ENCODE data around the gene LY6G6C. TPM values are rescaled to one million over a fixed set of nuclear protein-coding genes. Genes with fewer than 3 reads are reported as not detected.

LY6G6C gene
- total RNA-seq, 1 experiment from 2014 or later = not detected

GRCh38 chr6:31693535-31693934, 28.0 kb downstream of the LY6G6C start:
- no peak overlapping the region for H2BK20ac ChIP-seq (ENCODE audit: low read depth, low read length, poor library complexity, severe bottlenecking)
- no peaks in the 10 kb centered on the region for H3K23me2 ChIP-seq (ENCODE audit: insufficient read length, low read depth, low read length, poor library complexity, severe bottlenecking)
- no peak overlapping the region for H3K4me2 ChIP-seq (ENCODE audit: insufficient read depth, insufficient read length, low read length)
- H2BK5ac ChIP-seq (ENCODE audit: insufficient read length, low read length) = no peak overlapping the region
- Mint-ChIP-seq H3K4me3 (no peak overlapping the region), H3K36me3 (ENCODE audit: insufficient read depth in 1 of 3, low read depth in 3 of 3) (peaks cover 9 to 55% (median 37%) of the 10 kb centered on the region in 3 experiments; a peak in 6 of 7 replicates), H3K27me3 (ENCODE audit: low read depth) (no peaks in the 10 kb centered on the region), H3K4me1 (peaks cover 0 to 1% of the 10 kb centered on the region in 2 experiments; a peak in 1 of 4 replicates), H3K9me3 (no peaks in the 10 kb centered on the region), H3K27ac (no peak overlapping the region)
- H3K18ac ChIP-seq (ENCODE audit: insufficient read length, low read depth, low read length) = no peak overlapping the region
- H4K8ac ChIP-seq (replicated peaks; ENCODE audit: insufficient read length, low read depth, low read length) = no peak overlapping the region
- H3K4ac ChIP-seq (ENCODE audit: low read depth, low read length) = no peak overlapping the region
- no peak overlapping the region for H2AFZ ChIP-seq (ENCODE audit: low read length)
- H3T11ph ChIP-seq (ENCODE audit: low read length) = no peak overlapping the region
- no peak overlapping the region for H2BK15ac ChIP-seq (ENCODE audit: low read depth, low read length)
- no peaks in the 10 kb centered on the region for H3K4me1 ChIP-seq (ENCODE audit: insufficient read depth, low read length)
- H3K27ac ChIP-seq (ENCODE audit: insufficient read length, low read depth, low read length) = no peak overlapping the region
- no peak for DNase-seq
- H3K27me3 ChIP-seq (ENCODE audit: insufficient read depth, low read length) = no peaks in the 10 kb centered on the region
- H3K56ac ChIP-seq (ENCODE audit: insufficient read length, low read depth, low read length) = no peak overlapping the region
- no peak overlapping the region for H2BK12ac ChIP-seq (ENCODE audit: insufficient read length, low read depth, low read length)
- H3K9ac ChIP-seq (ENCODE audit: extremely low read depth, insufficient read length, low read length) = no peak overlapping the region
- TF ChIP-seq CTCF (conservative IDR thresholded peaks at IDR 0.05) = no peak
- no peak overlapping the region for H4K91ac ChIP-seq (ENCODE audit: insufficient read length, low read depth, low read length)
- no peak overlapping the region for H2BK120ac ChIP-seq (ENCODE audit: low read depth, low read length, poor library complexity, severe bottlenecking)
- H2AK5ac ChIP-seq (ENCODE audit: insufficient read length, low read length) = no peak overlapping the region
- H3K79me1 ChIP-seq (ENCODE audit: insufficient read depth, low read depth, low read length, poor library complexity, severe bottlenecking) = no peaks in the 10 kb centered on the region
- H3K9me3 ChIP-seq (ENCODE audit: control insufficient read depth, low read depth, low read length) = no peaks in the 10 kb centered on the region
- H4K5ac ChIP-seq (ENCODE audit: insufficient read length, low read depth, low read length) = no peak overlapping the region
- H4K20me1 ChIP-seq (ENCODE audit: control insufficient read depth, insufficient read depth, insufficient read length) = no peaks in the 10 kb centered on the region
- no peak overlapping the region for H3K14ac ChIP-seq (ENCODE audit: insufficient read depth, low read length)
- H3K79me2 ChIP-seq (ENCODE audit: insufficient read depth, low read length) = no peaks in the 10 kb centered on the region
- no peak overlapping the region for H3K23ac ChIP-seq (ENCODE audit: insufficient read length, low read depth, low read length)
- no CpG with 5 or more reads among the region's 6 CpGs for WGBS (ENCODE audit: extremely low coverage, insufficient read length, low lambda C conversion rate)

All from H9 (cell line).